Heart left ventricle (tissue), 13 donors: ENCODE data around the gene CAND2.

Experiments
- CTCF ChIP-seq, 12 donors: fragments of 200-600 bp; sonication (generic) in 4 of 12; IDR thresholded peaks; one replicate each; pipeline versions ENCODE4 v1.5.0 to v1.8.0; 2018 to 2022; ENCODE audit warnings: antibody characterized with exemption in 12 of 12, mild to moderate bottlenecking in 5 of 12
- POLR2A ChIP-seq, 2 donors: fragments of 450-650 bp; IDR thresholded peaks; one replicate each; pipeline ENCODE4 v1.6.1; 2017; ENCODE audit warnings: antibody characterized with exemption in 2 of 2, mild to moderate bottlenecking in 2 of 2, moderate library complexity in 2 of 2
- donor health status: ischemic (EF 13 %, LVEDD 7.1; RV severe dilation, severe dysfunction).
- donor health status: DM: no; HTN: yes; CAD: no.
- donor health status: DM: no; HTN: no; CAD: no.
- donor health status: ischemic (EF 25% LVEDD 6.9; RV normal size, moderate dysfunction).
- donor health status: ischemic (EF 25% LVEDD 5.7; RV mildly dilated, moderate dysfunction).
- donor health status: ischemic (EF 35%, LVEDD 5.7; RV mildly dilated, moderate dysfunction).
- donor health status: nonischemic (EF 11% LVEDD 7.7; RV severe dilation, severe dysfunction).
- donor health status: DM: yes; HTN: yes; CAD: no.
- donor health status: PGD.
- donor health status: ischemic (EF 29% LVEDD 5.4; RV normal size, mild dysfunction).
- donor health status: nonischemic (EF 23%, LVEDD 6.1; RV moderate dilation, normal function).

- TF ChIP-seq CTCF (IDR thresholded peaks at IDR 0.05) (no peak), POLR2A (IDR thresholded peaks at IDR 0.05) (no peak)
These were observed 70.4 kb downstream of the CAND2 start for GRCh38 chr3:12866836-12867235.
